SK-N-SH (cell line): Measurements from ENCODE around the gene SHBG. TPM values are rescaled to one million over a fixed set of nuclear protein-coding genes. Genes with fewer than 3 reads are reported as not detected.
"Not testable (repeated sequence)": the region's sequence is repeated elsewhere in the genome, so short reads cannot be mapped to it uniquely, and the experiment has no call there.

ENCODE experiments used
- CTCF ChIA-PET: fragments of 300-600, 350-600 bp; formaldehyde crosslinking; extraction: SDS; loops from one replicate; lab custom pipeline; 2021; lab: Yijun Ruan, JAX
- POLR2A ChIA-PET: fragments of 350-600 bp; sonication (Branson Sonifier 250); formaldehyde crosslinking; extraction: SDS; loops from one replicate; lab custom pipeline; 2020; ENCODE audit warnings: antibody characterized with exemption, inconsistent platforms; lab: Yijun Ruan, JAX
- DNase-seq: peaks from one replicate; pipeline ENCODE4 v3.0.0; 2012
- H2AFZ ChIP-seq: fragments of 200-600 bp; sonication (generic); 2 replicates; pipeline ENCODE4 v1.8.1; 2016; ENCODE audit warnings: antibody characterized with exemption, mild to moderate bottlenecking, low read depth
- H3F3A ChIP-seq: fragments of 200-600 bp; sonication (generic); replicated peaks from 2 replicates; pipeline ENCODE3; 2016; ENCODE audit warnings: antibody characterized with exemption, mild to moderate bottlenecking; ENCODE audit not compliant: insufficient read depth
- H3K27ac ChIP-seq, 2 experiments: fragments of 200-500 bp in 1 of 2; fragments of 200-600 bp in 1 of 2; sonication (Bioruptor generic) in 1 of 2; sonication (generic), shearing (Covaris generic) in 1 of 2; 2 replicates each; pipeline versions ENCODE4 v1.5.1 to v1.6.1; 2014 to 2016; ENCODE audit warnings: low read depth in 2 of 2, inconsistent platforms in 1 of 2, low read length in 1 of 2, mild to moderate bottlenecking in 1 of 2, mixed read lengths in 1 of 2
- H3K27me3 ChIP-seq: fragments of 200-600 bp; sonication (generic), shearing (Covaris generic); 2 replicates; pipeline ENCODE4 v1.6.1; 2016; ENCODE audit warnings: mixed run types; ENCODE audit not compliant: insufficient read depth
- H3K36me3 ChIP-seq, 2 experiments: fragments of 200-500 bp in 1 of 2; fragments of 200-600 bp in 1 of 2; sonication (Bioruptor generic) in 1 of 2; sonication (generic) in 1 of 2; replicated peaks in 1 of 2; 2 replicates each; pipeline versions ENCODE3 to v1.5.1; 2014 to 2016; ENCODE audit warnings: low read length in 1 of 2, mild to moderate bottlenecking in 1 of 2; ENCODE audit not compliant: insufficient read depth in 2 of 2, control insufficient read depth in 1 of 2
- H3K4me1 ChIP-seq, 2 experiments: fragments of 200-500 bp in 1 of 2; fragments of 200-600 bp in 1 of 2; sonication (Bioruptor generic) in 1 of 2; sonication (generic), shearing (Covaris generic) in 1 of 2; 2 replicates each; pipeline versions ENCODE4 v1.5.1 to v1.6.1; 2014 to 2016; ENCODE audit warnings: low read depth in 1 of 2, low read length in 1 of 2, mixed run types in 1 of 2; ENCODE audit not compliant: insufficient read depth in 2 of 2, control insufficient read depth in 1 of 2
- H3K4me2 ChIP-seq: fragments of 200-600 bp; sonication (generic), shearing (Covaris generic); 2 replicates; pipeline ENCODE4 v1.6.1; 2017; ENCODE audit warnings: mixed run types
- H3K4me3 ChIP-seq, 2 experiments: fragments of 200-500 bp in 1 of 2; fragments of 200-600 bp in 1 of 2; sonication (Bioruptor generic) in 1 of 2; sonication (generic), shearing (Covaris generic) in 1 of 2; 2 replicates each; pipeline versions ENCODE4 v1.5.1 to v1.8.1; 2014 to 2016; ENCODE audit warnings: low read depth in 2 of 2, inconsistent platforms in 1 of 2, low read length in 1 of 2, mild to moderate bottlenecking in 1 of 2, mixed read lengths in 1 of 2, moderate library complexity in 1 of 2
- H3K79me2 ChIP-seq: fragments of 200-600 bp; sonication (generic); 2 replicates; pipeline ENCODE4 v1.8.1; 2017; ENCODE audit warnings: mild to moderate bottlenecking; ENCODE audit not compliant: insufficient read depth
- H3K9ac ChIP-seq: fragments of 200-600 bp; sonication (generic); 2 replicates; pipeline ENCODE4 v1.6.1; 2017; ENCODE audit warnings: mixed run types
- H3K9me2 ChIP-seq: fragments of 200-600 bp; sonication (generic); 2 replicates; pipeline ENCODE4 v1.6.1; 2017; ENCODE audit warnings: mixed run types
- H3K9me3 ChIP-seq: fragments of 200-600 bp; sonication (generic); 2 replicates; pipeline ENCODE4 v1.6.1; 2017; ENCODE audit warnings: mixed run types, mild to moderate bottlenecking, moderate library complexity
- H4K20me1 ChIP-seq: fragments of 200-600 bp; sonication (generic); 2 replicates; pipeline ENCODE4 v1.6.1; 2017; ENCODE audit warnings: mild to moderate bottlenecking, mixed run types; ENCODE audit not compliant: insufficient read depth
- EP300 ChIP-seq, 2 experiments: IDR thresholded peaks; 2 replicates each; pipeline versions ENCODE4 v1.4.0 to v1.6.1; 2012; ENCODE audit warnings: borderline replicate concordance in 1 of 2, low read depth in 1 of 2, low read length in 1 of 2
- FOSL2 ChIP-seq: IDR thresholded peaks from 2 replicates; pipeline ENCODE4 v1.4.0; 2012; ENCODE audit warnings: low read depth, mild to moderate bottlenecking, moderate library complexity, borderline replicate concordance
- NRF1 ChIP-seq: IDR thresholded peaks from 2 replicates; pipeline ENCODE4 v1.6.1; 2012; ENCODE audit warnings: low read depth, mild to moderate bottlenecking, low read length
- POLR2AphosphoS5 ChIP-seq: IDR thresholded peaks from 2 replicates; pipeline ENCODE4 v1.6.1; 2012; ENCODE audit warnings: low read depth, low read length
- TCF12 ChIP-seq: IDR thresholded peaks from 2 replicates; pipeline ENCODE4 v1.4.0; 2012
- YY1 ChIP-seq: IDR thresholded peaks from 2 replicates; pipeline ENCODE4 v1.4.0; 2012; ENCODE audit warnings: low read depth, mild to moderate bottlenecking
- WGBS: methylation state at CpG from one replicate; pipeline ENCODE4 v1.1.6; 2017; ENCODE audit warnings: low lambda C conversion rate; 5-methylcytosine and 5-hydroxymethylcytosine counted together
- polyA plus RNA-seq, 3 experiments: library from polyadenylated mRNA; depleted of rRNA; stranded (reverse); fragments of >200 nt; gene quantifications; 2 replicates each; pipeline ENCODE4 v1.2.3, GENCODE V29; 2012
- TF ChIP-seq, protein P1 (sequence below): IDR thresholded peaks from 2 replicates; pipeline ENCODE4 v1.4.0; 2012; ENCODE audit warnings: low read depth, borderline replicate concordance
- TF ChIP-seq, protein P2 (sequence below): IDR thresholded peaks from 2 replicates; pipeline ENCODE4 v1.4.0; 2012; ENCODE audit warnings: low read depth, borderline replicate concordance
- TF ChIP-seq, protein P3 (sequence below): IDR thresholded peaks from 2 replicates; pipeline ENCODE4 v1.6.1; 2012; ENCODE audit warnings: mild to moderate bottlenecking, low read depth, low read length, moderate library complexity

Gene SHBG
- polyA plus RNA-seq, 1 of the 3 experiments (the other 2 are of a cell fraction): 1.1 TPM

DNA sequence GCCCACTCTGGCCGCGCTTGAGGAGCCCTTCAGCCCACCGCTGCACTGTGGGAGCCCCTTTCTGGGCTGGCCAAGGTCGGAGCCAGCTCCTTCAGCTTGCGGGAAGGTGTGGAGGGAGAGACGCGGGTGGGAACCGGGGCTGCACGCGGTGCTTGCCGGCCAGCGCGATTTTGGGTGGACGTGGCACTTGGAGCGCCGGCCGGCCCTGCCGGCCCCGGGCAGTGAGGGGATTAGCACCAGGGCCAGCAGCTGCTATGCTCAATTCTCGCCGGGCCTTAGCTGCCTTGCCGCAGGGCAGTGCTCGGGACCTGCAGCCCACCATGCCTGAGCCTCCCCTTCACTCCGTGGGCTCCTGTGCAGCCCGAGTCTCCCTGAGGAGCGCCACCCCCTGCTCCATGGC lies 10.8 kb downstream of the SHBG start:
- H3K4me2 ChIP-seq: no peak overlapping the region
- 76% methylated on average over 10 of the region's 26 CpGs for WGBS
- H3K27me3 ChIP-seq: no peaks in the 10 kb centered on the region
- TF ChIP-seq POLR2AphosphoS5 (no peak), TCF12 (no peak), FOSL2 (no peak), NRF1 (no peak), YY1 (no peak), EP300 (IDR thresholded peaks at IDR 0.05; ENCODE audit: borderline replicate concordance in 1 of 2, low read depth in 1 of 2, low read length in 1 of 2) (no peak)
- TF ChIP-seq, protein P1, sequence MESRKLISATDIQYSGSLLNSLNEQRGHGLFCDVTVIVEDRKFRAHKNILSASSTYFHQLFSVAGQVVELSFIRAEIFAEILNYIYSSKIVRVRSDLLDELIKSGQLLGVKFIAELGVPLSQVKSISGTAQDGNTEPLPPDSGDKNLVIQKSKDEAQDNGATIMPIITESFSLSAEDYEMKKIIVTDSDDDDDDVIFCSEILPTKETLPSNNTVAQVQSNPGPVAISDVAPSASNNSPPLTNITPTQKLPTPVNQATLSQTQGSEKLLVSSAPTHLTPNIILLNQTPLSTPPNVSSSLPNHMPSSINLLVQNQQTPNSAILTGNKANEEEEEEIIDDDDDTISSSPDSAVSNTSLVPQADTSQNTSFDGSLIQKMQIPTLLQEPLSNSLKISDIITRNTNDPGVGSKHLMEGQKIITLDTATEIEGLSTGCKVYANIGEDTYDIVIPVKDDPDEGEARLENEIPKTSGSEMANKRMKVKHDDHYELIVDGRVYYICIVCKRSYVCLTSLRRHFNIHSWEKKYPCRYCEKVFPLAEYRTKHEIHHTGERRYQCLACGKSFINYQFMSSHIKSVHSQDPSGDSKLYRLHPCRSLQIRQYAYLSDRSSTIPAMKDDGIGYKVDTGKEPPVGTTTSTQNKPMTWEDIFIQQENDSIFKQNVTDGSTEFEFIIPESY: no peak
- TF ChIP-seq, protein P2, sequence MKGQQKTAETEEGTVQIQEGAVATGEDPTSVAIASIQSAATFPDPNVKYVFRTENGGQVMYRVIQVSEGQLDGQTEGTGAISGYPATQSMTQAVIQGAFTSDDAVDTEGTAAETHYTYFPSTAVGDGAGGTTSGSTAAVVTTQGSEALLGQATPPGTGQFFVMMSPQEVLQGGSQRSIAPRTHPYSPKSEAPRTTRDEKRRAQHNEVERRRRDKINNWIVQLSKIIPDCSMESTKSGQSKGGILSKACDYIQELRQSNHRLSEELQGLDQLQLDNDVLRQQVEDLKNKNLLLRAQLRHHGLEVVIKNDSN: no peak
- TF ChIP-seq, protein P3, sequence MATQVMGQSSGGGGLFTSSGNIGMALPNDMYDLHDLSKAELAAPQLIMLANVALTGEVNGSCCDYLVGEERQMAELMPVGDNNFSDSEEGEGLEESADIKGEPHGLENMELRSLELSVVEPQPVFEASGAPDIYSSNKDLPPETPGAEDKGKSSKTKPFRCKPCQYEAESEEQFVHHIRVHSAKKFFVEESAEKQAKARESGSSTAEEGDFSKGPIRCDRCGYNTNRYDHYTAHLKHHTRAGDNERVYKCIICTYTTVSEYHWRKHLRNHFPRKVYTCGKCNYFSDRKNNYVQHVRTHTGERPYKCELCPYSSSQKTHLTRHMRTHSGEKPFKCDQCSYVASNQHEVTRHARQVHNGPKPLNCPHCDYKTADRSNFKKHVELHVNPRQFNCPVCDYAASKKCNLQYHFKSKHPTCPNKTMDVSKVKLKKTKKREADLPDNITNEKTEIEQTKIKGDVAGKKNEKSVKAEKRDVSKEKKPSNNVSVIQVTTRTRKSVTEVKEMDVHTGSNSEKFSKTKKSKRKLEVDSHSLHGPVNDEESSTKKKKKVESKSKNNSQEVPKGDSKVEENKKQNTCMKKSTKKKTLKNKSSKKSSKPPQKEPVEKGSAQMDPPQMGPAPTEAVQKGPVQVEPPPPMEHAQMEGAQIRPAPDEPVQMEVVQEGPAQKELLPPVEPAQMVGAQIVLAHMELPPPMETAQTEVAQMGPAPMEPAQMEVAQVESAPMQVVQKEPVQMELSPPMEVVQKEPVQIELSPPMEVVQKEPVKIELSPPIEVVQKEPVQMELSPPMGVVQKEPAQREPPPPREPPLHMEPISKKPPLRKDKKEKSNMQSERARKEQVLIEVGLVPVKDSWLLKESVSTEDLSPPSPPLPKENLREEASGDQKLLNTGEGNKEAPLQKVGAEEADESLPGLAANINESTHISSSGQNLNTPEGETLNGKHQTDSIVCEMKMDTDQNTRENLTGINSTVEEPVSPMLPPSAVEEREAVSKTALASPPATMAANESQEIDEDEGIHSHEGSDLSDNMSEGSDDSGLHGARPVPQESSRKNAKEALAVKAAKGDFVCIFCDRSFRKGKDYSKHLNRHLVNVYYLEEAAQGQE: no peak
- TF ChIP-seq, all 33 proteins: peak for 0
- Histone ChIP-seq H4K20me1 (no peaks in the 10 kb centered on the region), H3K9me2 (no peaks in the 10 kb centered on the region), H3K9ac (no peak overlapping the region), H3F3A (no peaks in the 10 kb centered on the region), H3K79me2 (no peaks in the 10 kb centered on the region), H2AFZ (no peak overlapping the region), H3K4me3 (no peak overlapping the region), H3K4me1 (no peaks in the 10 kb centered on the region), H3K36me3 (no peaks in the 10 kb centered on the region), H3K27ac (no peak overlapping the region), H3K9me3 (no peaks in the 10 kb centered on the region)
- ChIA-PET POLR2A (no interaction called here), CTCF (interaction anchor here (1.5 kb wide), 1 partner anchor 9 kb away, joined by 4 read pairs; no protein-coding TSS in a partner anchor)
- DNase-seq: no peak

DNA sequence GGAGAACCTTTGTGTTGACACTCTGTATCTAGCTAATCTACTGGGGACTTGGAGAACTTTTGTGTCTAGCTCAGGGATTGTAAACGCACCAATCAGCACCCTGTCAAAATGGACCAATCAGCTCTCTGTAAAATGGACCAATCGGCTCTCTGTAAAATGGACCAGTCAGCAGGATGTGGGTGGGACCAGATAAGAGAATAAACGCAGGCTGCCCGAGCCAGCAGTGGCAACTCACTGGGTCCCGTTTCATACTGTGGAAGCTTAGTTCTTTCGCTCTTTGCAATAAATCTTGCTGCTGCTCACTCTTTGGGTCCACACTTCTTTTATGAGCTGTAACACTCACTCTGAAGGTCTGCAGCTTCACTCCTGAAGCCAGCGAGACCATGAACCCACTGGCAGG lies 11.7 kb downstream of the SHBG start:
- WGBS: 37% methylated on average over 7 of the region's 7 CpGs

More for the DNA sequence above, 11.7 kb downstream of the SHBG start:
- CTCF ChIA-PET: interaction anchor here (0.9 to 1.5 kb wide), 3 partner anchors 10 to 46 kb away, joined by 4 to 7 read pairs (median 5); no protein-coding TSS in a partner anchor
- H3F3A ChIP-seq, H3K9me3 ChIP-seq, H4K20me1 ChIP-seq, DNase-seq, POLR2A ChIA-PET, H3K9ac ChIP-seq, H2AFZ ChIP-seq, H3K4me2 ChIP-seq, H3K79me2 ChIP-seq, H3K27me3 ChIP-seq, H3K9me2 ChIP-seq, H3K4me3 ChIP-seq, H3K4me1 ChIP-seq, H3K36me3 ChIP-seq, H3K27ac ChIP-seq: not testable (repeated sequence)
